Upper lobe of right lung (tissue), 1 donor: Measurements from ENCODE around the gene HMSD. TPM values are rescaled to one million over a fixed set of nuclear protein-coding genes. Genes with fewer than 3 reads are reported as not detected.
A peak's percentile ranks its signal among the peaks of the same experiment; 100 is the strongest.

Experiments
- ATAC-seq: fragments of 200-7000 bp; cut with Tn5 transposase; one replicate; pipeline ENCODE4 v1.9.1; 2020; ENCODE audit warnings: mild to moderate bottlenecking, moderate library complexity
- DNase-seq: peaks from one replicate; pipeline ENCODE4 v3.0.0-alpha.2; 2020
- H3K27ac ChIP-seq: fragments of 200-600 bp; one replicate; pipeline ENCODE4 v1.8.0; 2022
- H3K27me3 ChIP-seq: fragments of 200-600 bp; one replicate; pipeline ENCODE4 v1.8.0; 2022; ENCODE audit warnings: mild to moderate bottlenecking
- H3K36me3 ChIP-seq: fragments of 200-600 bp; one replicate; pipeline ENCODE4 v1.8.0; 2022
- H3K4me1 ChIP-seq: fragments of 200-600 bp; one replicate; pipeline ENCODE4 v1.8.0; 2022
- H3K4me3 ChIP-seq: fragments of 200-600 bp; one replicate; pipeline ENCODE4 v1.8.0; 2022; ENCODE audit warnings: mild to moderate bottlenecking
- H3K9me3 ChIP-seq: fragments of 200-600 bp; one replicate; pipeline ENCODE4 v1.8.0; 2022
- CTCF ChIP-seq: fragments of 200-600 bp; IDR thresholded peaks from one replicate; pipeline ENCODE4 v1.8.0; 2022; ENCODE audit warnings: antibody characterized with exemption
- intact Hi-C: fragments of 100-400 bp; cut with DNase I; formaldehyde crosslinking; loops from one replicate; pipeline ENCODE4 v1.11.0; 2022
- total RNA-seq: library from RNA; stranded (reverse); fragmentation: NEBNext Ultra II Directional; extraction: Animal tissue kit (Norgen Biotek cat#: 25700); gene quantifications from one replicate; pipeline ENCODE4 v1.2.1, GENCODE V29; 2021
- donor health status: DM: no; HTN: yes; CAD: no; lungs with severe emphysema.

The HMSD gene
- total RNA-seq, 1 donor from 2014 or later: 2.1 TPM

DNA sequence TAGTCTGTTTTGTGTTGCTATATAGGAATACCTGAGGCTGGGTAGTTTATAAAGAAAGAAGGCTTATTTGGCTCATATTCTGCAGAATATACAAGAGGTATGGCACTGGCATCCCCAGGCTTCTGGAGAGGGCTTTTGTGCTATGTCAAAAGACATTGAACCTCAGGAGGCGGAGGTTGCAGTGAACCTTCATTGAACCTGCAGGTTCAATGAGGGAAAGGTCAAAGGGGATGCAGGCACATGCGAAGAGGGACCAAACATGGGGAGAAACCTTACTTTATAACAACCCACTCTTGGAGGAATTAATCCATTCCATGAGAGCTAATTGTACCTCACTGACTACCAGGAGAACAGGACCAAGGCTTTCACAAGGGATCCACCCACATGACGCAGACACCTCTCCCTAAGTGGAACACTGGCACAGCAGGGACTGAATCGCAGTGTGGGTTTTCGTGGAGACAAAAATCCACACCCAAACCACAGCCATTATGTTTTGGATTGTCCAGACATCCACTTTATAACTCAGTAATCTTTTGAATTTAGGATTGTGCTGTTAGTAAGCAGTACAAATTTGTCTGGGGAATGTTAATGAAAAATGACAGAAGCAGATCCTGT is 16.7 kb downstream of the HMSD start:
- Histone ChIP-seq H3K27ac (no peak overlapping the region), H3K4me1 (peaks cover 6% of the 10 kb centered on the region), H3K36me3 (no peaks in the 10 kb centered on the region), H3K9me3 (no peaks in the 10 kb centered on the region), H3K4me3 (no peak overlapping the region), H3K27me3 (no peaks in the 10 kb centered on the region)
- TF ChIP-seq CTCF: no peak
- intact Hi-C loops: no loop called here
- DNase-seq: no peak
- no peak for ATAC-seq

- Histone ChIP-seq H3K9me3 (no peaks in the 10 kb centered on the region), H3K4me1 (peaks cover 14% of the 10 kb centered on the region)
- intact Hi-C loops: no loop called here
Measured at GRCh38 chr18:63969942-63970808, 21.1 kb downstream of the HMSD start, which contains the start of gene SERPINB8. TSS of gene SERPINB8 (plus strand) at chr18:63970081. CDS start at chr18:63978309, 8,228 bp downstream.

DNA sequence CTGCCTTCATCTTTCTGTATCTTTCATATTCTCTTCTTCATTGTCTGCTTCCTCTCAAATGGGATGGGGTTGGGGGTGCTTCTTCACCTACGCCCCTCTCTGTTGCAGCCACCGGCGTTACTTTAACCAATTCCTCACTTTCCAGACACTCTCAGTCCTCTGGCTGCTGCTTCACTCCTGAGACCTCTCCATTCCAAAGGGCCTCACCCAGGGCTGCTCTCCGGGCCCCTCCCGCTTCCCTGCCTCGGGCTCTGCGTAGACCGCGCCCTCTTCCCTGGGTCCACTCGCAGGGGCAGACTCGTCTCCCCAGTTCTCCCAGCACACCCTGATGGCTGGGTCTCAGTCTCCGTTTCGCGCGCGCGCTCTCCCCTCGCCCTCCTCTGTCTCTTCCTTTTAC is 21.7 kb downstream of the HMSD start:
- peak overlapping the region; percentile 99 for H3K27ac ChIP-seq
- TF ChIP-seq CTCF: no peak
- peak overlapping the region; percentile 92 for H3K4me3 ChIP-seq
- no peaks in the 10 kb centered on the region for H3K27me3 ChIP-seq
- ATAC-seq (peak; percentile 68), DNase-seq (peak; percentile 83)
- H3K9me3 ChIP-seq: no peaks in the 10 kb centered on the region
- intact Hi-C loops: no loop called here
- H3K36me3 ChIP-seq: no peaks in the 10 kb centered on the region
- H3K4me1 ChIP-seq: peaks cover 14% of the 10 kb centered on the region

More at GRCh38 chr18:63969942-63970808, 21.1 kb downstream of the HMSD start, which contains the start of gene SERPINB8:
- Histone ChIP-seq H3K36me3 (no peaks in the 10 kb centered on the region), H3K27ac (peak within 1 kb of the TSS; percentile 99), H3K4me3 (peak within 1 kb of the TSS; percentile 92), H3K27me3 (no peaks in the 10 kb centered on the region)
- TF ChIP-seq CTCF: no peak
- DNase-seq (peak; percentile 97), ATAC-seq (peak; percentile 96)

DNA sequence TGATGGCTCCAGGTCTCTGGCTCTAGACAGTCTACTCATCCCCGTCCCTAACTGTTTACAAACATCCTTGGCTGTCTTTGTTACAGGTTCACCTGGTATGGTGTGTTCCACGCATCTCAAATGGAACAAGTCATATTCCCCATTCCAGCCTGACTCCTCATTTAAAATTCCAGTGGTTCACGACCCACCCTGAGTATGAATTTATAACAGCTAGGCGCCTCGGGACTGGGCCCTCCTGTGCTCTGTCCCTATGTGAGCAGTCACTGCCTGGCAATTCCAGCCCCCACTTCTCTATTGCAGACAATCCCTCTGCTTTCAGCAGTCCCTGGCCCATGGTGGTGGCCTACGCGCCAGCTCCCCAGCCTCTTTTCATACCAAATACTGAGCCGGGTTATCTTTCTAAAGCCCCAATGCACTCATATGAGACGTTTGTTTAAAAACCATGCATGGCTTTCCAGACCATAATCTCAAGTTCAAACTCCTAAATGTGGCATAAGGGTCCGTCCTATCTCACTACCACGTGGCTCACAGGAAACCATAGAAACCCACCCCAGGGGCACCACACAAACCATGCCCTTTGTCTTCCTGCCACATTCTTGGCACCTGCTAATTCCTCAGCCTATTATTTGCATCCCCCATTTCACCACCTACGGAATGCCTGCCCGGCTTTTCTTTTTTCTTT is 22.4 kb downstream of the HMSD start:
- intact Hi-C loops: no loop called here
- TF ChIP-seq CTCF: no peak
- DNase-seq (no peak), ATAC-seq (no peak)
- Histone ChIP-seq H3K27me3 (no peaks in the 10 kb centered on the region), H3K36me3 (no peaks in the 10 kb centered on the region), H3K4me1 (peaks cover 14% of the 10 kb centered on the region), H3K27ac (peak overlapping the region; percentile 99), H3K9me3 (no peaks in the 10 kb centered on the region), H3K4me3 (peak overlapping the region; percentile 92)

GRCh38 chr18:63972002-63972376 is 22.9 kb downstream of the HMSD start:
- Histone ChIP-seq H3K9me3 (no peaks in the 10 kb centered on the region), H3K27me3 (no peaks in the 10 kb centered on the region), H3K4me1 (peaks cover 14% of the 10 kb centered on the region), H3K4me3 (no peak overlapping the region), H3K36me3 (no peaks in the 10 kb centered on the region), H3K27ac (no peak overlapping the region)
- TF ChIP-seq CTCF: no peak
- intact Hi-C loops: no loop called here
- DNase-seq: no peak
- no peak for ATAC-seq
